Activated gamma-delta T cell treated with anti-CD3 and anti-CD28 coated beads, Interleukin-2, amount 50 U/mL, for 16 hours (primary cell): ENCODE measurements around the gene ETV3.

Experiments used
- DNase-seq: peaks from one replicate; pipeline ENCODE4 v3.0.0-alpha.2; 2020; ENCODE audit warnings: low read depth

The ETV3 gene

GRCh38 chr1:157091186-157091585 is 47.0 kb downstream of the ETV3 start:
- no peak for DNase-seq

- no peak for DNase-seq
These were observed 47.4 kb downstream of the ETV3 start for GRCh38 chr1:157090771-157091170.

- peak; percentile 81 for DNase-seq
These were observed 48.0 kb downstream of the ETV3 start for GRCh38 chr1:157090196-157090647.

- DNase-seq = no peak
These were observed 48.4 kb downstream of the ETV3 start for GRCh38 chr1:157089789-157090188.

- DNase-seq = no peak
These were observed 49.6 kb downstream of the ETV3 start for GRCh38 chr1:157088607-157089006.

GRCh38 chr1:157087030-157087429 is 51.2 kb downstream of the ETV3 start:
- DNase-seq = no peak

- no peak for DNase-seq
These were observed 51.9 kb downstream of the ETV3 start for GRCh38 chr1:157086299-157086698.

- no peak for DNase-seq
These were observed 52.8 kb downstream of the ETV3 start for GRCh38 chr1:157085421-157085820.

- no peak for DNase-seq
These were observed 53.5 kb downstream of the ETV3 start for GRCh38 chr1:157084720-157085119.

GRCh38 chr1:157081707-157082106 is 56.5 kb downstream of the ETV3 start:
- no peak for DNase-seq

- no peak for DNase-seq
These were observed 57.5 kb downstream of the ETV3 start for GRCh38 chr1:157080714-157081113.

GRCh38 chr1:157077394-157077793 is 60.8 kb downstream of the ETV3 start:
- DNase-seq = no peak

GRCh38 chr1:157073944-157074685 is 64.1 kb downstream of the ETV3 start:
- no peak for DNase-seq
